ENCODE measurements around the gene S100A8. TPM values are rescaled to one million over a fixed set of nuclear protein-coding genes. Genes with fewer than 3 reads are reported as not detected.
"Not testable (repeated sequence)": the region's sequence is repeated elsewhere in the genome, so short reads cannot be mapped to it uniquely, and the experiment has no call there.

Gene S100A8
- total and polyA plus RNA-seq, 3 donors from 2014 or later = 1.3 to 20.3 (median 3.0) TPM

GRCh38 chr1:153428073-153428638 is 37.3 kb upstream of the S100A8 start:
- Histone ChIP-seq H3K4me3 (no peak overlapping the region), H3K4me1 (no peaks in the 10 kb centered on the region), H3K27me3 (no peaks in the 10 kb centered on the region), H3K27ac (no peak overlapping the region), H3K9me3 (no peaks in the 10 kb centered on the region), H3K36me3 (ENCODE audit: low read depth, missing control alignments) (no peaks in the 10 kb centered on the region)
- intact Hi-C loops (cut with DNase I; ENCODE audit: low total_unique reads) = no loop called here
- TF ChIP-seq CTCF (IDR thresholded peaks at IDR 0.05) = no peak
- TF ChIP-seq POLR2A (IDR thresholded peaks at IDR 0.05) = no peak
- DNase-seq = no peak
- WGBS, 2 donors = 76 to 82% methylated on average over 7 to 12 of the region's 12 CpGs

- 41 to 43% methylated on average over 1 of the region's 1 CpG for WGBS, 2 donors
- DNase-seq = no peak
Observed at GRCh38 chr1:153426809-153427208, 35.9 kb upstream of the S100A8 start.

GRCh38 chr1:153422450-153423068 is 31.7 kb upstream of the S100A8 start:
- no peaks in the 10 kb centered on the region for H3K9me3 ChIP-seq
- peak; percentile 90 for DNase-seq
- H3K27ac ChIP-seq = no peak overlapping the region
- TF ChIP-seq CTCF (IDR thresholded peaks at IDR 0.05) = no peak
- no peak for TF ChIP-seq POLR2A (IDR thresholded peaks at IDR 0.05)
- H3K36me3 ChIP-seq (ENCODE audit: low read depth, missing control alignments) = no peaks in the 10 kb centered on the region
- intact Hi-C loops (cut with DNase I; ENCODE audit: low total_unique reads) = no loop called here
- H3K27me3 ChIP-seq = no peaks in the 10 kb centered on the region
- H3K4me1 ChIP-seq = no peaks in the 10 kb centered on the region
- H3K4me3 ChIP-seq = no peak overlapping the region
- 8% methylated on average over 6 of the region's 6 CpGs for WGBS, 2 donors

More at GRCh38 chr1:153426809-153427208, 35.9 kb upstream of the S100A8 start:
- Histone ChIP-seq H3K9me3 (no peaks in the 10 kb centered on the region), H3K4me3 (no peak overlapping the region), H3K27ac (no peak overlapping the region), H3K4me1 (no peaks in the 10 kb centered on the region), H3K27me3 (no peaks in the 10 kb centered on the region), H3K36me3 (ENCODE audit: low read depth, missing control alignments) (no peaks in the 10 kb centered on the region)
- intact Hi-C loops (cut with DNase I; ENCODE audit: low total_unique reads) = no loop called here
- TF ChIP-seq CTCF (IDR thresholded peaks at IDR 0.05) (no peak), POLR2A (IDR thresholded peaks at IDR 0.05) (no peak)

- Histone ChIP-seq H3K27ac (no peak overlapping the region), H3K27me3 (no peaks in the 10 kb centered on the region), H3K4me3 (no peak overlapping the region), H3K9me3 (no peaks in the 10 kb centered on the region), H3K4me1 (no peaks in the 10 kb centered on the region), H3K36me3 (ENCODE audit: low read depth, missing control alignments) (no peaks in the 10 kb centered on the region)
- TF ChIP-seq POLR2A (IDR thresholded peaks at IDR 0.05) = no peak
- TF ChIP-seq CTCF (IDR thresholded peaks at IDR 0.05) = no peak
- intact Hi-C loops (cut with DNase I; ENCODE audit: low total_unique reads) = no loop called here
- no peak for DNase-seq
- 70 to 87% methylated on average over 2 of the region's 2 CpGs for WGBS, 2 donors
Observed at GRCh38 chr1:153420306-153420705, 29.4 kb upstream of the S100A8 start.

- intact Hi-C loops (cut with DNase I; ENCODE audit: low total_unique reads); H3K27me3 ChIP-seq; H3K4me1 ChIP-seq; H3K9me3 ChIP-seq; H3K4me3 ChIP-seq; H3K36me3 ChIP-seq (ENCODE audit: low read depth, missing control alignments); H3K27ac ChIP-seq; DNase-seq: not testable (repeated sequence)
- WGBS, 2 donors = 62 to 82% methylated on average over 2 of the region's 2 CpGs
Observed at GRCh38 chr1:153419436-153419793, 28.5 kb upstream of the S100A8 start.

- H3K4me1 ChIP-seq; H3K36me3 ChIP-seq (ENCODE audit: low read depth, missing control alignments); H3K27ac ChIP-seq; H3K4me3 ChIP-seq; intact Hi-C loops (cut with DNase I; ENCODE audit: low total_unique reads); H3K9me3 ChIP-seq; H3K27me3 ChIP-seq; DNase-seq: not testable (repeated sequence)
- 75 to 82% methylated on average over 7 of the region's 7 CpGs for WGBS, 2 donors
Observed at GRCh38 chr1:153418758-153419435, 28.0 kb upstream of the S100A8 start.
